Cardiac septum (tissue), 1 donor: ENCODE data around the gene PIAS3. TPM values are rescaled to one million over a fixed set of nuclear protein-coding genes. Genes with fewer than 3 reads are reported as not detected.

Experiments
- DNase-seq: peaks from one replicate; pipeline ENCODE4 v3.0.0-alpha.2; 2020; ENCODE audit warnings: low spot score
- intact Hi-C: fragments of 100-400 bp; cut with DNase I; formaldehyde crosslinking; loops from one replicate; pipeline ENCODE4 v1.14.0; 2022
- long read RNA-seq: library from polyadenylated mRNA; unstranded; transcript quantifications from one replicate; pipeline ENCODE4 v2.0.0, GENCODE V29; 2021
- total RNA-seq: library from RNA; stranded (reverse); fragmentation: NEBNext Ultra II Directional; extraction: Animal tissue kit (Norgen Biotek cat#: 25700); gene quantifications from one replicate; pipeline ENCODE4 v1.2.1, GENCODE V29; 2021
- donor health status: DM: no; HTN: no; CAD: no.

Gene PIAS3
- total RNA-seq, result 19.7 TPM
- long read RNA-seq, transcript PIAS3-203 (14 exons, 2,901 nt), result major isoform, 8 of 44 reads
- long read RNA-seq, partial matches to known transcripts, result 19 of 44 reads
- long read RNA-seq, other reads (novel, unspliced or antisense), result 15 of 44 reads

DNA sequence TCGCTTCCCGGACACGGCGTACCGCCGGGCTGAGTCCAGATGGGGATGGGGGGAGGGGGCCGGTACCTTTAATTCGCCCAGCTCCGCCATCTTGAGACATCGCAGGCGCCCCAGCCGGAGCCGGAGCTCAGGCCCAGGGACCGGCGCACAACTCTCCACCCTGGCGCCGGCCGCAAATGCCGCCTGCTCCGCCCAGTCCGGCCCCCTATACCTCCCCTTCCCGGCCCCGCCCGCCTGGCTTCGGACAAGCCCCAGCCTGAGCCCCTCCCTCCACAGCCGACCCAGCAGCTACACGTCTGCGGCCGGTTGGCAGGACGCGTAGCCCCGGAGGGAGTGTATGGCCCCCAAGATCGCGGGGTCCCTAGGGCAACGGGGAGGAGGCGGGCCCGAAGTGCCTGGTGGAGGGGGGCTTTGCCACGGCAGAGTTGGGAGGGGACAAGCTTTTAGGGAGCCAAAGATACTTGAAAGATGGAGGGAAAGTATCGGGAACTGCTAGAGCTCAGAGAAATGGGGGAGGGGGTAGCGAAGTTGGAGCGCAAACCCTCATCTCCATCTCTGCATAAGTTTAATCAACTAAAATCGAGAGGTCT is at the start of gene PIAS3:
Gene PIAS3 (minus strand): TSS at position 181 of the 590 bp plus-strand sequence. CDS start 91 bp downstream, at position 90.
- DNase-seq, result peak; percentile 97
- intact Hi-C loops, result no loop called here

DNA sequence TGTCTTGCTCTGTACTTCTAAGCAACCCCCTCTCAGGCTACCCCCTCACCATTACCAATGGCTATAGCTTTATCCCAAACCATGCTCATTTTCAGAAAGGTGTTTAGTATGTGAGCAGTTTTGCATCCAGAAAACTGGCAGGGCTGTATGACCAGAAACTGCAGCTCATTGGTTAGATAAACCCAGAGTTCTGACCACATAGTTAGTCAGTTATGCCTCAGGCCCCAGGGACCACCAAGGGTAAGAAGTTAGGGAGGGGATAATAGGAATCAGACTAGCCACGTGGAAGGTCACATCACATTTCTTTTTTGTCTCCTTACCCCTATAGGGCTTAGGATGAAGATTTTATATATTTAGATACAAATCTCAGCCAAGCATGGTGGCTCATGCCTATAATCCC is 49.8 kb upstream of the PIAS3 start:
- intact Hi-C loops, result no loop called here
- DNase-seq, result no peak

DNA sequence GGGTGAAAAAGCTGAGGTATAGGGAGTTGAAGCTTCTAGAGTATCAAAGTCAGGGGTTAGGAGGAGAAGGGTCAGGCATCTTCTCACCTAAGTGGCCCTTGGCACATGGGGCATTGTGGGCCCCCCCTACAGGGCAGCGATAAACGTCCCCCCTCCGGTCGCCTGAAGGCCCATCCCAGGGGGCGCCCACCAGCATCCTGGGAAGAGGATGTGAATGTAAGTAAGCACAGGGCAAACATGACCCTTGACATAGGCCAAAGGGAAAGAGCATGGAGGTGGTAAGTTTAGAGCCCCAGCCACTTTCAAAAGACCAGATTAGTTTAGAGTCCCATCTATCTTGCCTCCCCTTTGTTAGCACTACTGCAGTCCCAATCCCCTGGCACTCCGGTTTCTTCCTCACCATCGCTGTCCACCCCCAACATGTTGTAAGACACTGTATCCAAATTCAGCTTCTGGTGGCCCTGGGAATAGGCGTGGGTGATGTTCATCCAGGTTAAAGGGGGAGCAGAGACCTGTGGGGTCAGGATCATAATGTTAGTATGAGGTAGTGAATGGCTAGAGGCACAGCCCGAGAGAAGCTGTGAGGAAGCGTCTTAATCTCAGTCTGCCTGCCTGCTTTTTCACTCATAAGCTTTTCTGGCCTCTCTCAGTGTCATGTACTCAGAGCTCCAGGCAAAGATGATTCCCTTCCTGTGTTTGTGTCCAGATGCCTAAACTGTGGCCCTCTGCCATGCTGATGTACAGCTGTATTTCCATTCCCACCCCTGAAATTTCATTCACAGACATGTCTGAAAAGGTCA is 48.3 kb upstream of the PIAS3 start:
- no peak for DNase-seq
- intact Hi-C loops, result no loop called here

DNA sequence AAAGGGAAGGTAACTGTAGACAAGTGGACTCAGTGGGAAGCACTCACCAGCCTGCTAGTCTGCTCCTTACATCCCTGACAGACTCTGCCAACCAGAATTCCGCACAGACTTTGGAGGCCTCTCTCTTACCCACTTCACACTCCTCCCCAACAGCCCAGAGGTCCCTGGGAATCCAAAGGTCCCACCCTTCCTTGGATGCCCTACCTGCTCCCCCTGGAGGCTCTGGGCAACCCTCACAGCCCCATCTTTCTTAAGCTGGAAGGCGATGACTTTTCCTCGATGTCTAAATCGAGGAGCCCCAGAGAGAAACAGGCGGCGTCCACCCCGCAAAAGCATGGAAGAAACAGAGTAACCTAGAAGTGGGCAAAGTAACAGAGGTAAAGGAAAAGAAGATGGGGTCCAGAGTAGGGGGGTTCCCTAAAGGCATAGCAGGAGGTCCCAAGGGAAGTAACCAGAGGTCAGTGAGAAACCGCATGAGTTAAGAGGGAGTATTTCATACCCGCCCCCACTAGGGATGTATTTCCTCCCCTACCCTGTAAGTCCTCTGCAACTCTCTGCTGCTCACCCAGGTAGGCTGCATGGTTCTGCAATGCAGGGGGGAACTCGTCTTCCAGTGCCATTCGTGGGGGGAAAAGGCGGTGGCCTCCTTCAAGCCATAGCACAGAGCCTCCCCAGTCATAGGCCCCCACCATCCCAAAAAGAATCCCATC is 42.6 kb upstream of the PIAS3 start:
- DNase-seq, result no peak
- intact Hi-C loops, result no loop called here

DNA sequence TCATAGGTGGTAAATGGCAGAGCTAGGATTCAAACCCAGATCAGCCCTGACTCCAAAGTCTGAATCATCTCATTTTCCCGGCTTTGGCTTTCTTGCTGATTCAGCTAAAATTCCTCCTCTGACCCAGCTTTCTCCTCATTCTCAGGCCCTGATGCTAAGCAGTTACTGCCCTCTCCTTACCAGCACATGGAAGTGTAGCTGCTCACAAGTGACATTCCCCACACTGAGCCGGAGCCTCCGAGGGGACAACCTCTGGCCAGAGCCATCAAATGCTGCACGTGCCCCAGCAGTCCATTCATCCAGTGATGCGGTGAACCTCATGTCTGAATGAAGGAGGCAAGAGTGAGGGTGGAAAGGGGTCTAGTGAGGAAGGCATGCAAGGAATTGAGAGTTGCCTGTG is 39.9 kb upstream of the PIAS3 start:
- no peak for DNase-seq
- intact Hi-C loops, result no loop called here

DNA sequence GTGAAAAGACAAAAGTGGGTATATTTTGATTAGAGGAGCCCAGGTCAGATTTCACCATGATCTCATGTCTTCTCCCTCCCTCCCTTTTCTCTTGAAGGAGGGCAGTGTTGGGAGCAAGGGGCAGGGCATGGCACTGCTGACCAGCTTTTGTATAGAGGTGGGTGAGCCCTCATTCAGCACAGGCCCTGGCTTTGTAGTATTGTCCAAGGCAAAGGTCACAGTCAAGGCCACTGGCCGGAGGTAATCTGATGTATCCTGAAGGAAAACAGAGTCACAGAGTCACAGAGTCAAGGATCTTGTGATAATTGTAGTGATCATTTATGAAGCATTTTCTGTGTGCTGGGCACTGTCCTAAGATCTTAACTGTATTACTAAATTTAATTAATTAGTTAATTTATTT is 39.1 kb upstream of the PIAS3 start:
- DNase-seq, result no peak
- intact Hi-C loops, result no loop called here

DNA sequence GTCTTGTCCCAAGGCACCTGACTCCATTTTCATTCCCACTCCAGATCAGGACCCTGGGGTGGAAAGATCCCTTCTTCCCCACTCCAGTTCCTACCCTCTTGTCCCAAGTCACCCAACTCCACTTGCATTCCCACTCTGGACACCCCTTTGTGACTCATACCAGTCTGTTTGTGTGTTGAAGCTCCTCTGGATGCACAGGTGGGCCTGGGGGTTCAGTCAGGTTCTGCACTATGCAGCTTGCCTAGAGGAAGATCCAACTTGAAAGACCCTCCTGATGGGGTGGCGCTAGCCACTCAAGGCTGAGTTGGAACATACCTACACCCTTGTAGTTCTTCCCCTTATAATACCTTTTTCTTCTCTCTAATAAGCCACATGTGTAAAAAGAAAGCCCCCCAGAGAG is 36.6 kb upstream of the PIAS3 start:
- intact Hi-C loops, result no loop called here
- DNase-seq, result no peak

DNA sequence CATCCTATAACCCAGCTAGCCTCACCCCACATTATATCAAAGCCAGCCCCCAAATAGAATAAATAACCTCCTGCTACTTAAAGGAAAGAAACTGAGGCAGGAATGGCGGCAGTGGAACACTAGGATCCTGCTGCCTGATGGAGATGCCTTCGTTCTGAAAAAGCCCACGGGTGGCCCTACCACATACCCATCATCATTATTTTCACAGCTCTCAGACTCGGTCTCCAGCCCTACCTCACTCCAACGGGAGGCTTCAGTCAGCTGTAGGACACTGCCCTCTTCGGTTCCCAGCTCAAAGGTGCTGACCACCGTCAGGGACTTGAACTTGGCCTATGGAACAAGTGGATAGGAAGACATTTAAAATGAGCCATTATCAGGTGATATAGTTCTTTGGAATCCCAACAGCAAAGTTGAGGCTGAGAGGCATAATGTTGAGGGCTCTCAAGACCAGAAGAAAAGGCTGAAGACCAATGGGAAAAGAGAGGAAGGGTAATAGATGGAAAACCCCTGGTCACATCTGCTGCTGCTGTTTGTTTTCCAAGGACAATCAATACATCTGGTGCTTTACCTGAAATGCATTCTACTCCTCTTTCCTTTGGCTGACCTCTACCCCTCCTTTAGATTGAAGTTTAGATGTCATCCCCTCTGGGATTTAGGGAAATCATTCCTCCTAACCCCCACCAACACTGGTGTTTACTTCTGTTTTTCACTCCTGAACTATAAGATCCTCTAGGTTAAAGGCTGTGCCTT is 34.6 kb upstream of the PIAS3 start:
- intact Hi-C loops, result loop anchor here (2.0 kb wide), 2 partner anchors 67 to 117 kb away; no protein-coding TSS in a partner anchor

DNA sequence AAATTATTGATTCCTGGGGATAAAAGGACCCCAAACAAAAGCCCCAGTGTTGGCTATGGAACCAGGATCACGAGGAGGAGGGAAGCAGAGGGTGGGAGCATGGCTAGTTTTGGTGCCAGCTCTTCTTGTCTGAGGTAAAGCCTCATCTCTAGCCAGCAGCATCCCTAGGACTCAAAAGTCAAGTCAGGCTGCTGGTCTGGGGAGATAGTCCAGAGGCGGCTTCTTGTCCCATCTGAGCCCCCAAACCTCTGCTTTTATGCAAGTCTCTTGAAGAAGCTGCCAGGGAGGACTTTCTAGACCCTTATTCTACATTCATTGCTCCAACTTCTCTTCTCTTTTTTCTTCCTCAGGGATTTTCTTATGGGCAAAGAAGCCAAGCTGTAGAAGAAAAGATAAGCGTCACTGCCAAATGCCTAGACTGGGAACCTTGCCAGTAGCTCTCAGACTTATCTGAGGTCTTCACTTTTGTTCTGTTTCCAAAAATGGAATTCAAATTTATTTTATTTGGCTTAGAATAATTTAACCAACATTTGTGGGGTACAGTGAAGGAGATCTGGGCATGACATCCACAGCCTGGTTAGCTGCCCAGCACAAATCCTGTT is 33.7 kb upstream of the PIAS3 start:
- intact Hi-C loops, result loop anchor here (1.0 to 2.0 kb wide), 3 partner anchors 18 to 118 kb away; partner anchors contain the start of gene ITGA10
- no peak for DNase-seq

More for the DNA sequence above, 34.6 kb upstream of the PIAS3 start:
- no peak for DNase-seq

DNA sequence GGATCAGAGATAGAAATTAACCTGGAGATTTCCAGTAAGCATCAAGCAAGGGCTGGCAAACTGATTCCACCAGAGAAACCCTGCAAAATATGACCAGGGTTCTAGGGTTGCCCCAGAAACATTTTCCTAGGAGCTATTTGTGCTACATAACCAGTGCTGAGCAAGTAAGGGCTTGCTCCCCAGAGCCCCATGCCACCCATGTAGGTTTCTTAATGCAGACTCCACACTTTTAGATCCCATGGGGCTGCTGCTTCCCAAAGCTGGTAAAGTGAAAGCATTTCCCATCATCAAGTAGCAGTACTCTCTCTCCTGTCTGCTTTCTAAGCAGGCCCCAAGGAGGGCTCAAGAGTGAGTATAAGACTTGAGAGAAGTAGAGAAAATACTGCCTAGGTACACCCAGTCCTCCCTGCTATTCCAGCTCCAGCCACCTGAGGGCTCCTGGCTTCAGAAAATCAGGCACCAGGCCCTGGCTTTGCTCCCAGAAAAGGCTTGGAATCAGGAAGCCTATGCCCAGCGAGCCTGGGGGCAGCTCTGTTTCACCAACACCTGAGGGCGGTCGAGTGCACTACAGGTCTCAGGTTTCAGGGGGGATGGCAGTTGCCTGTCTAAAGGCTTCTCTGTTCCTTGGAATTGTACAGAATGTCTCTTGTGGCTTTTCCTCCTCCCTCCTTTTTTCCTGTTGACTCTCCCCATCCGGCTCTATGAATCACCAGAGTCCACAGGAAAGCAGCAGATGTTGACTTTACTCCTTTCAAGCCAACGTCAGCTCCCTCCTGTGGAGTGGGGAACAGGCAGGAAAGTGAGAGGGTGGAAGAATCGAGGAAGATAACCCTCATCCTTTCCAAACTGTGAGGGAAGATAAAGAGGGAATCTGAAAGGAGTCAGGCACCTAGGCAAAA is 33.0 kb upstream of the PIAS3 start:
- peak; percentile 93 for DNase-seq
- intact Hi-C loops, result loop anchor here (1.0 to 2.0 kb wide), 3 partner anchors 18 to 119 kb away; partner anchors contain the start of gene ITGA10

DNA sequence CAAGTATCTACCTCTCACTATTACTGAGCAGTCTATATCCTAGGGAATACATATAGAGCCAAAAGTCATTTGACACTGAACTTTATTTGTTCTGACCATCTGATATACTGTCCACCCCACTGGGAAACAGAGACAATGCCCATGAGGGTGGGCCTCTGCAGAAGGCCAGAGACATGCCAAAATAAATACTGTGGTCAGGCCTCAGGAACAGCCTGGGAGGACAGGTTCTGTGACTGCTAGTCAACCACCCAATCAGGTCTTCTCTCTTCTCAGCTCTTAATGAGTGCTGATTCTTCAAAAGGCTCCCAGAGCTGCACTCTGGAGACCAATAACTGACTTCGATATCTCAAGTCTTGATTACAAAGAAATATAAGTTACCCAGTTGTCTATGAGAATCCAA is 32.3 kb upstream of the PIAS3 start:
- intact Hi-C loops, result no loop called here
- DNase-seq, result no peak

DNA sequence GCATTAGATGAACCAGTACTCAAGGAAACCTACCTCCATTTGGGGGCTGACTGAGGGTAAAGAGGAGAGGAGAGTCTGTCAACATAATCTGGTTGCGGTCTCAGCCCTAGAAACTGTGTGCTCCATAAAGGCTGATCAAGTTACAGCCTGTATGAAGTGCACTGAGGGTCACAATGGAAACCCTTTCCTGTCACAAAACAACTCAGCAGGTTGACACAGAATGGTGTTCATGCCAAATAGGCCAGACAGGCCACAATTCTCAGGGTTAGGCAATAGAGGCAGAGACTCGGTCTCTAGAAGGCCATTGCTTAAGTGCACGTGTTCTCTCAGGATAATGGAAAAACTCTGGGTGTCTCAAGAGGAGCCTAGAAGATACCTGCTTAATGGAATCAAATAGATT is 30.8 kb upstream of the PIAS3 start:
- intact Hi-C loops, result no loop called here
- DNase-seq, result no peak

DNA sequence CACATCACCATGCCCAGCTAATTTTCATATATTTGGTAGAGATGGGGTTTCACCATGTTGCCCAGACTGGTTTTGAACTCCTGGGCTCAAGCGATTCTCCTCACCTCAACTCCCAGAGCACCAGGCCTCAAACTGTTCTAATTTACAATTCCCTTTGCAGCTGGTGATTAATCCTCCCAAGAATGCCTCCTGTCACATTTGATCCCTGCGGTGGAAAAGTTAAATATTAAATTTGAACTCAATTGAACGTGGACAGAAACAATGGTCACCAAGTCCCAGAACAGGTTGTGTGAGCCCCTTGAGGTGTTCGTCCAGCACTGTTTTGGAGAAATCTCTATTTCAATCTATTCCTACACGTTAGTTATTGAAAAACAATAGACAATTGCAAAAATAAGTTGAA is 28.8 kb upstream of the PIAS3 start:
- DNase-seq, result no peak
- intact Hi-C loops, result no loop called here

DNA sequence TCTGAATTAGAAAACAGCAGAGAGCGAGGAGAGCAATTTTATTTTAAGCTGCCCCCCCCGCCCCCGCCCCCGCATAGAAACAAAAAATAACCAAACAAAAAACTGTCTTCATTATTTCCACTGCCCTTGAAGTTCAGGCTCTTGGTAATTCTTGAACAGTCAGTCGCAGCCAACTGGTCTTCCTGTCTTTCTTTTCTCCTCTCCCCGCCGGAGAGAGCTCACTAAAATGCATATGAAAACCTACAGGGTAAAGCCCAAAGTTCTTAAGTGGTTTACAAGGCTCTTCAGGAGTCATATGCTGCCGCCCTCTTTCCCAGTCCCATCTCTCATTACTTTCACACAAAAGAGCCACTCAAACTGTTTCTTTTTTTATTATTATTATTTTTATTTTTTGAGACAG is 27.9 kb upstream of the PIAS3 start:
- no peak for DNase-seq
- intact Hi-C loops, result no loop called here

DNA sequence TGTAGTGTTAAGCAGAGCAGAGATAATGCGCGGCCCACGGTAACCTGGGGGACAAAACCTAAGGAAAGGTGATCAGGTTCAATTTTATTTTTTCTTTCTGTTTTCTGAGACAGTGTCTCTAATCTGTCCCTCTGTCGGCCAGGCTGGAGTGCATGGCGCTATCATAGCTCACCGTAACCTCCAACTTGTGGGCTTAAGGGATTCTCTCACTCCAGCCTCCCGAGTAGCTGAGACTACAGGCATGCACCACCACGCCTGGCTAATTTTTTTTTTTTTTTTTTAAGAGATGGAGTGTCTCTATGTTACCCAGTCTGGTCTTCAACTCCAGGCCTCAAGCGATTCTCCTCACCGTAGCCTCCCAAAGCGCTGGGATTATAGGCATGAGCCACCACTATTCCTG is 27.5 kb upstream of the PIAS3 start:
- DNase-seq, result no peak
- intact Hi-C loops, result no loop called here

DNA sequence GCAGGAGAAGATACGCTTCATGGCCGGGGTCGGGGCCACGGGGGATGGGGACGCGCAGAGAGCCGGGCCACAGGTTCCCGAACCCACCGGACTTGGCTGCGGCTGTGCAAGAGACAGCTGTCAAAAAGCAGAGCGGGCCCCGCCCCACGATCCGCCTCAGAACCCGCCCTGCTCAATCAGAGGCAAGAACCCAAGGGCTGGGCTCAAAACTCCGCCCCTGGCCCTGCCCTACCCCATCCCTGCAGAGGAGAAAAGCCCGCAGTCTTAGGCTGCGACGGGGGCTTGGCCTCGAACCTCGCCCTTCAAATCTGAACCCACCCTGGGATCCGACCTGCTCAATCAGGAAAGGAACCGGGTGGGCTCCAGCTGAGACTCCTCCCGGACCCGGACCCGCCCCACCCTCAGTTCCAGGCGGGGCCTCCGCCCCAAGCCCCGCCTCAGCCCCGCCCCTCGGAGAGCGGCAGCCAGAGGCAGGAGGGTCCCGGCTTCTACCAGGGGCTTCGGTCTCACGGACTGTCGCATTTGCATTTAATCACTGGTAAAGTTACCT is 26.9 kb upstream of the PIAS3 start, which contains the start of gene ANKRD35:
Gene ANKRD35 (minus strand): TSS at position 129 of the 550 bp plus-strand sequence. CDS start 108 bp downstream, at position 21.
- intact Hi-C loops, result no loop called here
- DNase-seq, result peak; percentile 94

DNA sequence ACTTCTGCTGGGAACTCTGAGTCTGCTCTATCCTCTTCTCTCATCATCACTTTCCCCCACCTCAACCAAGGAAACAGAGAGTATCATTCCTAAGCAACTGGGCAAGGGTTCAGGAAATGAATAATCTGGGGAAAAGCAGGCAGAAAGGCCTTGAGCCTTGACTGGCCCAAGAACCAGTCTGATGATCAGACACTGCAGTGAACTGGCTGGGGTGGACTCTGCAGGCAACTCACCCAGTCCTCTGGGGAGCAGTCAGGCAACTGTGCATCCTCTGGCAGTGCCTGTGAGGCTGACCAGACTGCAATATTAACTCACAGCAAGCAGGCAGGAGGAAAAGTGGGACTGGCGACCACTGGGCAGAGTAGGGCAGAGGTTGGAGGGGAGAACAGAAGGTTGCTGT is 25.8 kb upstream of the PIAS3 start:
- no peak for DNase-seq
- intact Hi-C loops, result no loop called here

DNA sequence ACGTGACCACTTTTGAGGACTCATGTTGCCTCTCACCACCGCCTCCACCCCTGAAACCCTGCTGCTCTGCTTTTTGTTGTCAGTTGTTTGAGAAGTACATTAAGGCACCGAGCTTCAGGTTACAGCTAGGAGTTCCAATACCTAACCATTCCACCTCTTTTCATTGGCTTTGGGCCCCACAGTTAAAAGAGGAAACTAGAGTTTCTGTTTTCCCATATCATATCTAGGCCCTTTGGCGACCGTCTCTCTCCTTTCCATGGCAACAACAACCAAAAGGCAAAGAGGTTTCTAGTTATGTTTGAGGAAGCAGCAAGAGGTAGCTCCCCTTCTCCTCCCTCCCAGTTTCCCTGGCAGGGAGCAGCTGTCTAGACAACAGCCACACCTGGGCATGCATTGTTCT is 20.9 kb upstream of the PIAS3 start:
- no peak for DNase-seq
- intact Hi-C loops, result no loop called here
